ENCODE data around the gene SCN4B. TPM values are rescaled to one million over a fixed set of nuclear protein-coding genes. Genes with fewer than 3 reads are reported as not detected.

Gene SCN4B
- polyA plus RNA-seq, 1 donor (not counting 4 experiments of a cell fraction or from before 2014, with no cell fraction given): 7.7 TPM

- Histone ChIP-seq H3K4me2 (ENCODE audit: control insufficient read depth, extremely low read depth, insufficient read depth, low read depth, low read length) (no peak overlapping the region), H2AFZ (ENCODE audit: control insufficient read depth, low read length) (no peak overlapping the region), H3K27ac (ENCODE audit: control insufficient read depth, insufficient read depth, low read length) (no peak overlapping the region), H3K4me3 (ENCODE audit: control insufficient read depth in 2 of 3, extremely low read depth in 1 of 3, insufficient read depth in 2 of 3, low read depth in 1 of 3, low read length in 3 of 3) (no peak overlapping the region), H3K79me2 (ENCODE audit: control insufficient read depth, insufficient read depth, low read length) (no peaks in the 10 kb centered on the region), H3K4me1 (ENCODE audit: control insufficient read depth, extremely low read depth, insufficient read depth, low read length) (peaks cover 11% of the 10 kb centered on the region), H4K20me1 (ENCODE audit: control insufficient read depth, extremely low read depth, insufficient read depth, low read length) (no peaks in the 10 kb centered on the region), H3K9me3 (ENCODE audit: control insufficient read depth, low read depth, low read length) (no peaks in the 10 kb centered on the region), H3K9me1 (ENCODE audit: control insufficient read depth, extremely low read depth, insufficient read depth, low read length) (no peaks in the 10 kb centered on the region), H3K9ac (ENCODE audit: control insufficient read depth, extremely low read depth, insufficient read depth, low read length) (no peak overlapping the region), H3K27me3 (ENCODE audit: control insufficient read depth, extremely low read depth, insufficient read depth, low read length) (peaks cover 3% of the 10 kb centered on the region), H3K36me3 (ENCODE audit: control insufficient read depth in 2 of 2, extremely low read depth in 1 of 2, insufficient read depth in 2 of 2, low read length in 2 of 2) (no peaks in the 10 kb centered on the region)
- dilution Hi-C loops (cut with MboI; ENCODE audit: extremely low pct_ligation_motif_present, low sequenced_read_pairs): no loop called here
- FAIRE-seq: no peak
- TF ChIP-seq, protein P1, sequence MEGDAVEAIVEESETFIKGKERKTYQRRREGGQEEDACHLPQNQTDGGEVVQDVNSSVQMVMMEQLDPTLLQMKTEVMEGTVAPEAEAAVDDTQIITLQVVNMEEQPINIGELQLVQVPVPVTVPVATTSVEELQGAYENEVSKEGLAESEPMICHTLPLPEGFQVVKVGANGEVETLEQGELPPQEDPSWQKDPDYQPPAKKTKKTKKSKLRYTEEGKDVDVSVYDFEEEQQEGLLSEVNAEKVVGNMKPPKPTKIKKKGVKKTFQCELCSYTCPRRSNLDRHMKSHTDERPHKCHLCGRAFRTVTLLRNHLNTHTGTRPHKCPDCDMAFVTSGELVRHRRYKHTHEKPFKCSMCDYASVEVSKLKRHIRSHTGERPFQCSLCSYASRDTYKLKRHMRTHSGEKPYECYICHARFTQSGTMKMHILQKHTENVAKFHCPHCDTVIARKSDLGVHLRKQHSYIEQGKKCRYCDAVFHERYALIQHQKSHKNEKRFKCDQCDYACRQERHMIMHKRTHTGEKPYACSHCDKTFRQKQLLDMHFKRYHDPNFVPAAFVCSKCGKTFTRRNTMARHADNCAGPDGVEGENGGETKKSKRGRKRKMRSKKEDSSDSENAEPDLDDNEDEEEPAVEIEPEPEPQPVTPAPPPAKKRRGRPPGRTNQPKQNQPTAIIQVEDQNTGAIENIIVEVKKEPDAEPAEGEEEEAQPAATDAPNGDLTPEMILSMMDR (optimal IDR thresholded peaks at IDR 0.05 in 1 of 3, IDR thresholded peaks at IDR 0.05 in 1 of 3, conservative IDR thresholded peaks at IDR 0.05 in 1 of 3; ENCODE audit: extremely low read depth in 1 of 3, insufficient read depth in 2 of 3, low read length in 3 of 3): no peak
- TF ChIP-seq EZH2 (IDR thresholded peaks at IDR 0.05; ENCODE audit: low read length): no peak
- no peak for DNase-seq (ENCODE audit: low read depth, low spot score)
Observed at GRCh38 chr11:118161786-118162185, 9.2 kb upstream of the SCN4B start.

DNA sequence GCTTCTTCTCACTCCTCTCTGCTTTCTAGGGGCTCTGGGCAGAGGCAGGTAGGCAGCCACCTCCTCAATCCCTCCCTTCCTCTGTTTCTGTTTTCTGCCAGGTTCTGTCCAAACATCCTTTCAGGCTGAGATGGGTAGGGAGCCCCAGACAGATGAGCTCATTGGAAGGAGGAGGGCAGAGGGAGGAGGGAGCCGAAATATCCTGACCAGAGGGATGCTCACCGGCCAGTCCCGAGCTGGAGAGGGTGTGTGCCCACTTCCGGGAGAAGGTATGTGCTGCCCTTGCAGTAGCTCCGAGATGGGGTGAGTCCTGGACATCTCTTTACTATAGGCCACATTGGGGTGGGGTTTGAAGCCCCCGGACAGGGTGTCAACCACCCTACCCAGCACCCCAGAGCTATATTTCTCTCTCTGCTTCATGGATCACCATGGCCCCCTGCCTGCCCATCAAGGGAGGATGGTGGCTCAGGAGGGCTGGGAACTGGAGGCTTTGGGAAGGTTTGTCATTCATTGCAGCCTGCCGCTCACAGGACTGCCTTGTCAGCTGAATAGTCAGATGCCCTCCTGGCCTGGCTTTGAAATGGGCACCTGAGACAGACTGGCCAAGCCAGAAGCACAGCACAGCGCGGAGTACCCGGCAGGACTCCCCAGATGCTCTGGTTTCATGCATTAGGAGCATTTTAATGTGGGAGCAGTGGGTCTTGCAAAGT lies 4.7 kb upstream of the SCN4B start:
- Histone ChIP-seq H3K79me2 (ENCODE audit: control insufficient read depth, insufficient read depth, low read length) (no peaks in the 10 kb centered on the region), H3K9ac (ENCODE audit: control insufficient read depth, extremely low read depth, insufficient read depth, low read length) (no peak overlapping the region), H3K4me1 (ENCODE audit: control insufficient read depth, extremely low read depth, insufficient read depth, low read length) (peaks cover 6% of the 10 kb centered on the region), H4K20me1 (ENCODE audit: control insufficient read depth, extremely low read depth, insufficient read depth, low read length) (no peaks in the 10 kb centered on the region), H3K9me1 (ENCODE audit: control insufficient read depth, extremely low read depth, insufficient read depth, low read length) (no peaks in the 10 kb centered on the region), H2AFZ (ENCODE audit: control insufficient read depth, low read length) (no peak overlapping the region), H3K4me3 (ENCODE audit: control insufficient read depth in 2 of 3, extremely low read depth in 1 of 3, insufficient read depth in 2 of 3, low read depth in 1 of 3, low read length in 3 of 3) (no peak overlapping the region), H3K27ac (ENCODE audit: control insufficient read depth, insufficient read depth, low read length) (no peak overlapping the region), H3K9me3 (ENCODE audit: control insufficient read depth, low read depth, low read length) (no peaks in the 10 kb centered on the region), H3K4me2 (ENCODE audit: control insufficient read depth, extremely low read depth, insufficient read depth, low read depth, low read length) (no peak overlapping the region), H3K36me3 (ENCODE audit: control insufficient read depth in 2 of 2, extremely low read depth in 1 of 2, insufficient read depth in 2 of 2, low read length in 2 of 2) (no peaks in the 10 kb centered on the region), H3K27me3 (ENCODE audit: control insufficient read depth, extremely low read depth, insufficient read depth, low read length) (peaks cover 13% of the 10 kb centered on the region)
- dilution Hi-C loops (cut with MboI; ENCODE audit: extremely low pct_ligation_motif_present, low sequenced_read_pairs): no loop called here
- DNase-seq (ENCODE audit: low read depth, low spot score) (no peak), FAIRE-seq (no peak)
- TF ChIP-seq EZH2 (IDR thresholded peaks at IDR 0.05; ENCODE audit: low read length): no peak
- TF ChIP-seq, protein P1 (optimal IDR thresholded peaks at IDR 0.05 in 1 of 3, IDR thresholded peaks at IDR 0.05 in 1 of 3, conservative IDR thresholded peaks at IDR 0.05 in 1 of 3; ENCODE audit: extremely low read depth in 1 of 3, insufficient read depth in 2 of 3, low read length in 3 of 3): no peak
